GM18499 (cell line): ENCODE measurements around the gene PEAK1.

Experiments used
- ATAC-seq: cut with Tn5 transposase; IDR thresholded peaks from one replicate; pipeline ENCODE4 v1.9.1; 2021; ENCODE audit warnings: moderate number of reproducible peaks; ENCODE audit not compliant: insufficient read depth, unreplicated experiment

The PEAK1 gene

GRCh38 chr15:77373441-77373840 lies 46.5 kb downstream of the PEAK1 start:
- no peak for ATAC-seq

DNA sequence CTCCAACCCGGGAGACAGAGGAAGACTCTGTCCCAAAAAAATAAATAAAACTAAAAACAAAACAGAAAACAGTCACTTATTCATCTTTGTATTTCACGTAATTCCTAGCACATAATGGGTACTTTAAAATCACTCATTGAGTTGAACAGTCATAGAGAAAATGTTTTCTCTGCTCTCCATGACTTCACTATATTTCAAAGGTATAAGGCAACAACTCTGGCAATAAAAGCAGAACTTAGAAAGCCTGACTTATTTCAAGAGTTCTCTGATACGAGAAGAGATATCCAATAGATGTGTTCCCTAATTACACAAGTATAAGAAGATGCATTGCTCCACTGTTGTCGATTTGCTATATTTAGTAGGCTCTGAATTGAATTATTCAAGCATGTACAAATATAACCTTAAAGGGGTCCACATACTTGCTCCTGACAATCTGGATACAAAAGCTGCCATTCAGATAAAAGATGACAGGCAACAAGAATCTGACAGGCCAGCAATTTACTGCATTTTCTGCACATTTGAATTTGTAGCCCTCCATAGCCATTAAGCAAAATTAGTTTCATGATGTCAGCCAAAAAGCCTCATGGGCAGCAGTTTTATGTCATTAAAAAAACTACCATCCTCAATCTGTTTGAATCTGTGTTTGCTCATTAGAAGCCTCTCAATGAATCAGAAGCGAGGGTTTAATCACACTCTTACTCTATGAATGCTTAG lies 47.9 kb downstream of the PEAK1 start:
- ATAC-seq, result no peak

- ATAC-seq, result no peak
Observed at GRCh38 chr15:77370580-77370979, 49.3 kb downstream of the PEAK1 start.

DNA sequence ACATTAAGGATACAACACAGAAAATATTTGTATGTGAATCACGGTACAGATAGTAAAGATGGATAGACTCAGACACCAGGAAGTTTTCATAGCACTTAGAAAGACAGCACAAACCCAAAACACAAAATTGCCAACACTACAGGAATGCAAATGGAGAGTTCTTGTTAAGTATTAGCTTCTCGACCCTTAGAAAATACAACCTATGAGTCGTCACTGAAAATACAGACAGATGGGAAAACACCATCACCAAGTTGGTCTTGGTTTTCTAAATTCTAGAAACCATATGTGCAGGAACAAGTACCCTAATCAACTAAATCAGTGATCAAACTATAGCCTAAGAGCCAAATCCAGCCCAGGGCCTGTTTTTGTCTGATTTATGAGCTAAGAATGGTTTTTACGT lies 50.7 kb downstream of the PEAK1 start:
- ATAC-seq, result no peak

- ATAC-seq, result no peak
Observed at GRCh38 chr15:77367631-77368030, 52.3 kb downstream of the PEAK1 start.

GRCh38 chr15:77361456-77361855 lies 58.4 kb downstream of the PEAK1 start:
- ATAC-seq, result no peak

- no peak for ATAC-seq
Observed at GRCh38 chr15:77358545-77359240, 61.2 kb downstream of the PEAK1 start.

- no peak for ATAC-seq
Observed at GRCh38 chr15:77356305-77356704, 63.6 kb downstream of the PEAK1 start.

- ATAC-seq, result no peak
Observed at GRCh38 chr15:77355321-77355720, 64.6 kb downstream of the PEAK1 start.

DNA sequence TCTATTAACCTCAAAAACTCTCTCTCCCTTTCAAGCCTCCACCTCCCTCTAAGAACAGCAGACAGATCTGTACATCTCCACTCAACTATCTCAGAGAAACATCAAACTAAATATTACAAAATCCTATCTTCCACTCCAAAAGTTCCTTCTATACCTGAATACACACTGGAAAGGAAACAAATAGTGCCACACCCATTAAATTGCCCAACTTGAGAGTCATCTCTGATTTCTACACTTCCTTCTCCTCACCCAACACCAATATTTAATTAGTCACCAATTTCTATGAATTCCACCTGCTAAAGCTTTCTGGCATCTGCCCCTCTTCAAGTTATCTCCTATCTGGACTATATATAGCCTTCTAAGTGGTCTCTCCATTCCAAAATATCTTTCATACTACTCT lies 65.8 kb downstream of the PEAK1 start:
- no peak for ATAC-seq

DNA sequence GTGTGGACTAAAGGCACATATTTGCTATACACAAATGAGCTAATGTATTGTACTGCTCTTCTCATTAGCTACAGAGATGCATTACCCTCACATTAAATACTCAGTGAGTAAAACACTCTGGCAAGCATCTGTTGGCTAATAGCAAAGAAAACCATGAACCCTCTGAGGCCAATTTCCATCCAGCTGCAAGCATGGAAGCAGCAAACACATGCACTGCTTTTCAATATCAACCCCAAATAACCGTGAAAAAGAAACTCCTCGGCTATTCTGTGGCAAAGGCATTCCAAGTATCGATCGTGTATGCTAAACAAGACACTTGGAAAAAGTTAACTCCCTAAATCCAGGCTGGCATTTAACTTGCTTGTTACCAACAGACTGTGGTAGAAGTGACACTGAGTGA lies 67.0 kb downstream of the PEAK1 start:
- ATAC-seq, result no peak

DNA sequence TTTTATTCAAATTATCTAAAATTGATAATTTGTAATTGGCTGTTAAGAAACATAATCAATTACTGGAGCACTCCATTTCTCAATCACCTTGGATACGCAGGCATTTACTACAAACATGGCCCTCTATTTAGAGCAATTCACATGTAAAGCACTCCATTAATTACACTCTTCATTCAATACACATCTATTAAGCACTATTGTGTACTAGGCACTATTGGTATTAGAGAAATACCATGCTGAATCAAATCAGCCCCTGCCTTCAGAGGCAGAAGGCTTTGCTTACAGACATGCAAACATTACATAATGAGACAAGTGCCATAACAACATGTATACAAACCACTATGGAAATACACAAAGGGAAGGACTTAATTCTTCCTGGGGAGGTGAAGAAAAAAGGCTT lies 69.1 kb downstream of the PEAK1 start:
- ATAC-seq, result no peak

- no peak for ATAC-seq
Observed at GRCh38 chr15:77349666-77350065, 70.2 kb downstream of the PEAK1 start.

- no peak for ATAC-seq
Observed at GRCh38 chr15:77348511-77348910, 71.4 kb downstream of the PEAK1 start.

GRCh38 chr15:77347197-77347596 lies 72.7 kb downstream of the PEAK1 start:
- ATAC-seq, result no peak

- ATAC-seq, result no peak
Observed at GRCh38 chr15:77346245-77347036, 73.5 kb downstream of the PEAK1 start.

DNA sequence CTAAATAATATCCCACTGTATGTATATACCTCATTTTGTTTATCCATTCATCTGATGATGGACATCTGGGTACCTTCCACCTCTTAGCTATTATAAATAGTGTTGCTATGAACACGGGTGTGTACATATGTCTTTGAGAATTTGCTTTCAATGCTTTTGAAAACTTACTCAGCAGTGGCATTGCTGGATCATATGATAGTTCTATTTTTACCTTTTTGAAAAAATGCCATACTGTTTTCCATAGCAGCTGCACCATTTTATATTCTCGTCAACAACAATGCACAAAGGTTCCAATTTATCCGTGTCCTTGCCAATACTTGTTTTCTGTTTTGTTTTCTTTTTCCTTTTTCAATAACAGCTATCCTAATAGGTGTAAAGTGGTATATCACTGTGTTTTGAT lies 77.1 kb downstream of the PEAK1 start:
- no peak for ATAC-seq

DNA sequence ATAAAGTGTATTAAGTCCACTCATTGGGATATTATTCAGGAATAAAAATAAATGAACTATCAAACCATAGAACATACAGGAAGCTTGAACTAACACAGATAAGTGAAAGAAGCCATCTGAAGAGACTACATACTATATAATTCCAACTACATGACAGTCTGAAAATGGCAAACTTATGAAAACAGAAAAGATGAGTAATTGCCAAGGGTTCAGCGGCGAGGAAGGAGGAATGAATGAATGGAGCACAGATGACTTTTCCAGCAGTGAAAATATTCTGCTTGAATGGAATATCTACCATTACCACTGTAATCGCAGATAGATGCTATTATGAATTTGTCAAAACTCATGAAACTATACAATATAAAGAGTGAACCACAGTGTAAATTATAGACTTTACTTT lies 79.7 kb downstream of the PEAK1 start:
- no peak for ATAC-seq

DNA sequence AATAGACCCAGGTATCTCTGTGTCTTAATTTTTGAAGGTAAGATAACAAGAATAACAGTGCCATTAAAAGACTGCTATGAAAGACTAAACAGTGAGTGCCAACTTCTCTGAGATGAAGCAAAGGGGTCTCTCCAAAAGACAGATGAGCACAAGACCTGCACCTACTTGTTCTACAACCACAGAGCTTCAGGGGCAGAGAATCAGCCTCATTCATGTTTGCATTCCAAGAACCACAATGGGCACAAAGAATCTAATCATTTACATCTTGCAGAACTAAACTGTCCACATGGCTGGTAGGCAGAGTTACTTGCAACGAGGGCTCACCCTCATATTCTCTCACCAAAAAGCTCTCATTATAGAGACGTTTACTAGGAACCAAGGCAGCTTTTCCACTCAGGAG lies 83.9 kb downstream of the PEAK1 start:
- ATAC-seq, result no peak

- ATAC-seq, result no peak
Observed at GRCh38 chr15:77335298-77335697, 84.6 kb downstream of the PEAK1 start.

- no peak for ATAC-seq
Observed at GRCh38 chr15:77333166-77333565, 86.7 kb downstream of the PEAK1 start.
